GM20431 (cell line): Measurements from ENCODE around the gene CDC37L1.

Experiments
- in situ Hi-C: fragments of 300-500 bp; cut with MseI, MboI; formaldehyde crosslinking; loops from one replicate; pipeline ENCODE4 v1.15.0; 2020; ENCODE audit warnings: low sequenced_read_pairs; ENCODE audit not compliant: unreplicated experiment

CDC37L1 gene

GRCh38 chr9:4743131-4743875 is 63.9 kb downstream of the CDC37L1 start:
- in situ Hi-C loops: no loop called here

DNA sequence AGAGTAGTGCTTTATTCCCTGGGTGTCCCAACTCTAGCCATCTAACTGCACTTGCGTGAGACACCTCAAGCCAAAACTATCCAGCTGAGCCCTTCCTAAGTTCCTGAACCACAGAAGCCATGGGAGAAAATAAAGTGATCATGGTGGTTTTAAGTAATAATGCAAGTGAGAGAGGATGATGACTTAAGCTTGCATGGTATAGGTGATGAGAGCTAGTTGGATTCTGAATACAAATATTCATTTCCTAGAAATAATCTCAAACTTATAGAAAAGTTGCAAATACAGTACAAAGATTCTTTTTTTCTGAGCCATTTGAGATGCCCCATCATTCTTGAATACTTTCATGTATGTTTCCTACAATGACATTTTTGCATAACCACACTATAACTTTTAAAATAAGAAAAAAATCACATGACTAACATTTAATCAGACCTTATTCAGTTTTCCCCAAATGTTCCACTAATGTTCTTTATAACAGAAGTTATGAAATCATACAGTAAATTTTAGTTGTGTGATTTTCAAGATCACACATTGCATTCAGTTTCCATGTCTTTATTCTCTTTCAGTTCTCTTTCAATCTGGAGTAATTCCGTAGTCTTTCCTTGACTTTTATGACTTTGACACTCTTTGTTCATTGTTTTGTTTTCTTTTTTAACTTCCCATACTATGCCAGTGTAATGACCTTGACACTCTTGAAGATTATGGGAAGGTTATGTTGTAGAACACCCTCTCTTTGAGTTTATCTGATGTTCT is 67.1 kb downstream of the CDC37L1 start:
- in situ Hi-C loops: no loop called here

GRCh38 chr9:4748612-4749011 is 69.2 kb downstream of the CDC37L1 start:
- in situ Hi-C loops: no loop called here

- in situ Hi-C loops: loop anchor here (25.0 kb wide), 2 partner anchors 187 to 687 kb away; partner anchors contain the start of gene PLGRKT
Observed at GRCh38 chr9:4750023-4750673, 70.8 kb downstream of the CDC37L1 start.

- in situ Hi-C loops: loop anchor here (25.0 kb wide), 2 partner anchors 183 to 683 kb away; partner anchors contain the start of gene PLGRKT
Observed at GRCh38 chr9:4754530-4754929, 75.2 kb downstream of the CDC37L1 start.

- in situ Hi-C loops: loop anchor here (25.0 kb wide), 2 partner anchors 182 to 682 kb away; partner anchors contain the start of gene PLGRKT
Observed at GRCh38 chr9:4755026-4755609, 75.7 kb downstream of the CDC37L1 start.

DNA sequence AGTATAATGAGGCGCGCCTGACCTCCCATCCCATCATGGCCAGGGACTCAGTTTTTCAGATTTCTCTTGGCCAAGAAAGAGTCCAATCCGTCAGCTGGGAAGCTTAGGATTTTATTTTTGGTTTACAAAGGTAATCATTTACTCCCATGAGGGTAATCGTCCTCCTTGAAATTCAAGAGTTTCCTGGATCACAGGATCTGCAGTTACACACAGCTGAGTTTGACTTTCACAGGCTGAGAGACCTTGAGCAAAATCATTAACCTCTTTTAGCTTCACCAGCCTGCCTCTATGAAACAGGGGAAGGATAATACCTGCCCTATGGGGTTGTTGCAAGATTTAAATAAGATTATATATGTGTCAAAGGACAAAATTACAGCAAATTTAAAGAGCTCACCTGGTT is 77.1 kb downstream of the CDC37L1 start:
- in situ Hi-C loops: loop anchor here (25.0 kb wide), 2 partner anchors 181 to 681 kb away; partner anchors contain the start of gene PLGRKT
